Activated CD8-positive, alpha-beta memory T cell treated with anti-CD3 and anti-CD28 coated beads for 36 hours (primary cell): ENCODE measurements around the gene CRISP1. TPM values are rescaled to one million over a fixed set of nuclear protein-coding genes. Genes with fewer than 3 reads are reported as not detected.
"Not testable (repeated sequence)": the region's sequence is repeated elsewhere in the genome, so short reads cannot be mapped to it uniquely, and the experiment has no call there.

Source experiments
- CTCF ChIA-PET: fragments of 350-600 bp; sonication (Branson Sonifier 250); formaldehyde crosslinking; loops from one replicate; lab custom pipeline; 2021; ENCODE audit warnings: antibody characterized with exemption; lab: Charles Lee
- POLR2A ChIA-PET: fragments of 350-600 bp; sonication (Branson Sonifier 250); formaldehyde crosslinking; loops from one replicate; lab custom pipeline; 2021; ENCODE audit warnings: antibody characterized with exemption; lab: Charles Lee
- total RNA-seq, 2 experiments: library from RNA; stranded (reverse); gene quantifications; one replicate each; pipeline ENCODE4 v1.2.3, GENCODE V29; 2021

CRISP1 gene
- total RNA-seq = not detected

- CTCF ChIA-PET = no interaction called here
- POLR2A ChIA-PET = no interaction called here
Observed at GRCh38 chr6:49866485-49866943, at the start of gene CRISP1. CRISP1 (minus strand) TSS chr6:49866535; CDS start chr6:49857400, 9,135 bp downstream.

- POLR2A ChIA-PET = no interaction called here
Observed at GRCh38 chr6:49915035-49915434, 48.7 kb upstream of the CRISP1 start.

GRCh38 chr6:49913636-49914375 is 47.5 kb upstream of the CRISP1 start:
- ChIA-PET CTCF (no interaction called here), POLR2A (no interaction called here)

More at GRCh38 chr6:49915035-49915434, 48.7 kb upstream of the CRISP1 start:
- CTCF ChIA-PET = no interaction called here

GRCh38 chr6:49912196-49912595 is 45.9 kb upstream of the CRISP1 start:
- ChIA-PET CTCF (no interaction called here), POLR2A (no interaction called here)

GRCh38 chr6:49911252-49911651 is 44.9 kb upstream of the CRISP1 start:
- ChIA-PET POLR2A (no interaction called here), CTCF (no interaction called here)

GRCh38 chr6:49909563-49909962 is 43.2 kb upstream of the CRISP1 start:
- CTCF ChIA-PET = no interaction called here
- POLR2A ChIA-PET = no interaction called here

- CTCF ChIA-PET = no interaction called here
- POLR2A ChIA-PET = no interaction called here
Observed at GRCh38 chr6:49906526-49906925, 40.2 kb upstream of the CRISP1 start.

GRCh38 chr6:49905296-49905695 is 39.0 kb upstream of the CRISP1 start:
- CTCF ChIA-PET = no interaction called here

GRCh38 chr6:49902856-49903255 is 36.5 kb upstream of the CRISP1 start:
- ChIA-PET CTCF (no interaction called here), POLR2A (no interaction called here)

More at GRCh38 chr6:49905296-49905695, 39.0 kb upstream of the CRISP1 start:
- POLR2A ChIA-PET = no interaction called here

- CTCF ChIA-PET = no interaction called here
- POLR2A ChIA-PET = no interaction called here
Observed at GRCh38 chr6:49898904-49899566, 32.7 kb upstream of the CRISP1 start.

GRCh38 chr6:49895553-49895952 is 29.2 kb upstream of the CRISP1 start:
- POLR2A ChIA-PET = not testable (repeated sequence)

GRCh38 chr6:49892280-49892679 is 25.9 kb upstream of the CRISP1 start:
- ChIA-PET POLR2A (no interaction called here), CTCF (no interaction called here)

More at GRCh38 chr6:49895553-49895952, 29.2 kb upstream of the CRISP1 start:
- CTCF ChIA-PET = not testable (repeated sequence)

GRCh38 chr6:49890988-49891387 is 24.7 kb upstream of the CRISP1 start:
- ChIA-PET POLR2A (no interaction called here), CTCF (interaction anchor here (0.9 kb wide), 1 partner anchor 13 kb away, joined by 3 read pairs; no protein-coding TSS in a partner anchor)

- ChIA-PET POLR2A (no interaction called here), CTCF (no interaction called here)
Observed at GRCh38 chr6:49888742-49889431, 22.6 kb upstream of the CRISP1 start.

- ChIA-PET CTCF (no interaction called here), POLR2A (no interaction called here)
Observed at GRCh38 chr6:49868951-49869529, 2.7 kb upstream of the CRISP1 start.

GRCh38 chr6:49856282-49856681 is 10.1 kb downstream of the CRISP1 start:
- ChIA-PET POLR2A (no interaction called here), CTCF (no interaction called here)

GRCh38 chr6:49855221-49855620 is 11.1 kb downstream of the CRISP1 start:
- ChIA-PET CTCF (no interaction called here), POLR2A (no interaction called here)

GRCh38 chr6:49852975-49853374 is 13.4 kb downstream of the CRISP1 start:
- ChIA-PET CTCF (no interaction called here), POLR2A (no interaction called here)

GRCh38 chr6:49849213-49849907 is 17.0 kb downstream of the CRISP1 start:
- POLR2A ChIA-PET = no interaction called here
- CTCF ChIA-PET = no interaction called here
